MM.1S (cell line): ENCODE data around the gene SLC45A2.

Experiments
- EZH2 ChIP-seq: fragments of 300-600 bp; sonication (generic); optimal IDR thresholded peaks from 2 replicates; pipeline ENCODE3; 2017; ENCODE audit warnings: low read depth, mild to moderate bottlenecking, antibody characterized with exemption, low read length, mixed read lengths
- EZH2phosphoT487 ChIP-seq: fragments of 300-600 bp; sonication (generic); IDR thresholded peaks from 2 replicates; pipeline ENCODE4 v1.6.1; 2018; ENCODE audit warnings: antibody characterized with exemption, low read length
- TF ChIP-seq, protein P1 (sequence below): fragments of 300-600 bp; sonication (generic); IDR thresholded peaks from 2 replicates; pipeline ENCODE4 v1.5.1; 2016; ENCODE audit warnings: antibody characterized with exemption, low read length, mixed read lengths

DNA sequence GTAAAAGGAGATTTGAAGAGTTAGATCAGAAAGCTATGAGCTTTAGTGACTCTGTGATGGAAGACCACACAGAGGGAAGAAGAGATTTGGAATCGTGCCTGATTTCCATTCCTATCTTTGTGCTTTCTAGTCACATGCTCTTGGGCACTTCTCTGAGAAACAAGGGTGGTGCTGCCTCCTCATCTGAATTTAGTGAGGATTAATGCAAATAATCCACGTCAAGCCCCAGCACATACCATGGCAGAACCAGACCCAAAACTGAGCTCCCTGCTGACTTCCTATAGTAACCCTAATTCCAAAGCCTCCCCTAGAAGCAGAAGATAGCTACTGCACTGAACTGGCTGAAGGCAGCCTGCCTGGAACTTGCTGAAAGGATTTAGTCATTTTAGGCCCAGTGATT lies 17.7 kb downstream of the SLC45A2 start:
- TF ChIP-seq, protein P1, sequence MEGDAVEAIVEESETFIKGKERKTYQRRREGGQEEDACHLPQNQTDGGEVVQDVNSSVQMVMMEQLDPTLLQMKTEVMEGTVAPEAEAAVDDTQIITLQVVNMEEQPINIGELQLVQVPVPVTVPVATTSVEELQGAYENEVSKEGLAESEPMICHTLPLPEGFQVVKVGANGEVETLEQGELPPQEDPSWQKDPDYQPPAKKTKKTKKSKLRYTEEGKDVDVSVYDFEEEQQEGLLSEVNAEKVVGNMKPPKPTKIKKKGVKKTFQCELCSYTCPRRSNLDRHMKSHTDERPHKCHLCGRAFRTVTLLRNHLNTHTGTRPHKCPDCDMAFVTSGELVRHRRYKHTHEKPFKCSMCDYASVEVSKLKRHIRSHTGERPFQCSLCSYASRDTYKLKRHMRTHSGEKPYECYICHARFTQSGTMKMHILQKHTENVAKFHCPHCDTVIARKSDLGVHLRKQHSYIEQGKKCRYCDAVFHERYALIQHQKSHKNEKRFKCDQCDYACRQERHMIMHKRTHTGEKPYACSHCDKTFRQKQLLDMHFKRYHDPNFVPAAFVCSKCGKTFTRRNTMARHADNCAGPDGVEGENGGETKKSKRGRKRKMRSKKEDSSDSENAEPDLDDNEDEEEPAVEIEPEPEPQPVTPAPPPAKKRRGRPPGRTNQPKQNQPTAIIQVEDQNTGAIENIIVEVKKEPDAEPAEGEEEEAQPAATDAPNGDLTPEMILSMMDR = no peak
- TF ChIP-seq EZH2 (no peak), EZH2phosphoT487 (no peak)
